ENCODE results near the gene AP5B1.

The AP5B1 gene

DNA sequence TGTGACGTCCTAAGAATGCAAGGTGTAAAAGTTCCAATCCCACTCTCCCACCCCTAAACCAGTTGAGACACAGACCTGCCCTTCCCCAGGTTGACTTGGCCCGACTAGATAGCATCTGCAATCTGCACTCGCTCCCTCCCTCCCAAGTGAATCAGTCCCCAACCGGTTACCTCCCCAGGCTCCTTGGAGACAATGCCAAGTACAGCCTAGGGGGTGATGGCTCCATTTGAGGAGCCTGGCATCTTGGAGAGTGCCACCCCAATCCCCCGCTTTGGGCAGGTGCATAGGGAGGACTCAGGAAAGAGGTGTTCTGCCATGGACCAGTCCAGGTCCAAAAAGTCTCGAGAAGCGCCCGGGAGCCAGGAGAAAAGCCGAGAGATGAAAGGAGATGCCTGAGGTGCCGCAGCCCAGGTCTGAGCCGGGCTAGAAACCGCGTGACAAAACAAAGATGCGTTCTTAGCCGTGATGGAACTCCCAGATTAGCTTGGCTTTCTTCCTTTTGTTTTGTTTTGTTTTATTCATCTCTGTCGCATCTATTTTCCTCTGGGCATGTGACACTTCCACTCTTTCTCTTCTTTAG, 34.3 kb upstream of the AP5B1 start:
- no peak overlapping the region for H3K9ac ChIP-seq
- no peak overlapping the region for H3K27ac ChIP-seq
- H3K36me3 ChIP-seq (ENCODE audit: insufficient read depth): no peaks in the 10 kb centered on the region
- no peaks in the 10 kb centered on the region for H3K27me3 ChIP-seq (ENCODE audit: insufficient read depth, low read depth)
- H3K79me2 ChIP-seq (ENCODE audit: insufficient read depth, low read depth): no peaks in the 10 kb centered on the region
- TF ChIP-seq, protein P1, sequence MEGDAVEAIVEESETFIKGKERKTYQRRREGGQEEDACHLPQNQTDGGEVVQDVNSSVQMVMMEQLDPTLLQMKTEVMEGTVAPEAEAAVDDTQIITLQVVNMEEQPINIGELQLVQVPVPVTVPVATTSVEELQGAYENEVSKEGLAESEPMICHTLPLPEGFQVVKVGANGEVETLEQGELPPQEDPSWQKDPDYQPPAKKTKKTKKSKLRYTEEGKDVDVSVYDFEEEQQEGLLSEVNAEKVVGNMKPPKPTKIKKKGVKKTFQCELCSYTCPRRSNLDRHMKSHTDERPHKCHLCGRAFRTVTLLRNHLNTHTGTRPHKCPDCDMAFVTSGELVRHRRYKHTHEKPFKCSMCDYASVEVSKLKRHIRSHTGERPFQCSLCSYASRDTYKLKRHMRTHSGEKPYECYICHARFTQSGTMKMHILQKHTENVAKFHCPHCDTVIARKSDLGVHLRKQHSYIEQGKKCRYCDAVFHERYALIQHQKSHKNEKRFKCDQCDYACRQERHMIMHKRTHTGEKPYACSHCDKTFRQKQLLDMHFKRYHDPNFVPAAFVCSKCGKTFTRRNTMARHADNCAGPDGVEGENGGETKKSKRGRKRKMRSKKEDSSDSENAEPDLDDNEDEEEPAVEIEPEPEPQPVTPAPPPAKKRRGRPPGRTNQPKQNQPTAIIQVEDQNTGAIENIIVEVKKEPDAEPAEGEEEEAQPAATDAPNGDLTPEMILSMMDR (conservative IDR thresholded peaks at IDR 0.05; ENCODE audit: low read depth, low read length): no peak
- no peak overlapping the region for H3K4me2 ChIP-seq
- peaks cover 17% of the 10 kb centered on the region for H3K4me1 ChIP-seq (ENCODE audit: low read depth, poor library complexity, severe bottlenecking)
- no peak overlapping the region for H2AFZ ChIP-seq (ENCODE audit: low read depth)
- no peaks in the 10 kb centered on the region for H4K20me1 ChIP-seq (ENCODE audit: insufficient read depth)
- H3K4me3 ChIP-seq (IDR thresholded peaks at IDR 0.05; ENCODE audit: insufficient read depth, low read depth, low read length): no peak overlapping the region

DNA sequence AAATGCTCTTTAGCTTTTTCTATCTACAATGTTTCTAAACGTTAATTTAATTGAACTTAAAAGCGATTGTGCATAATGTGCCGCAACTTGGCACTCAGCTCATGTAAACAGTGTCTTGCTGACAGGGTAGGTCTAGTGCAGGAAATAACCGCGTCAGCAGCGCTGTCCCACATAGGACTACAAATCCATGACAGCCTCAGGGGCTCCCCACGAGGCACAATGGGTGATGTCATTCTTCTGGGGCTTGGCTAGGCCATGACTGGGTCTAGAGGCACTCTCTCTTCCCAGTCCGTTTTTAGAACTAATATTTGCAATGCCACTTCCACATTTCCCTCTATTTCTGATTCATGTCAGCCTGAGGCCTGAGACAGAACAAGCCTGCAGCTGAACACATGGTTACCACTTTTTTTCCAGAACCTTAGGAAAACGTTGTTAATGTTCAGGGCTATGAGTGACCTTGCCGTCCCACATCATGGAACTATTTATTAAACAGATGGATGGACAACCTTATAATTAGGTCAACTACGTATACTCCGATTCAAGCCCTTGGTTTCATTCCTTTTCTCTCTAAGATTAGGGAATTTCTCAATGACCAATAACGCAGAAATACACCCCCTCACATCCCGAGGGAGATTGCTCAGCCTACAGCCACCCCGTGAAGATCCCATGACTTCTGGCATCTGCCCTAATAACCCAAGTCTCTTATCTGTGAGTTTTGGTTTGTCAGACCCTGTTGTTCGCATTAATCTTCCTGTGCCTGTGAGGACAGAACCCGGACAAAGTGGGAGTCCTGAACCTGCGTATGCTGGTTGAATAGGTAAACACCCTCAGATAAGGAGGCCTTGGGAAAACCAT, 33.6 kb upstream of the AP5B1 start:
- no peak overlapping the region for H3K4me3 ChIP-seq (IDR thresholded peaks at IDR 0.05; ENCODE audit: insufficient read depth, low read depth, low read length)
- no peak overlapping the region for H3K9ac ChIP-seq
- H3K4me2 ChIP-seq: no peak overlapping the region
- TF ChIP-seq, protein P1 (conservative IDR thresholded peaks at IDR 0.05; ENCODE audit: low read depth, low read length): no peak
- H3K27ac ChIP-seq: no peak overlapping the region
- peaks cover 17% of the 10 kb centered on the region for H3K4me1 ChIP-seq (ENCODE audit: low read depth, poor library complexity, severe bottlenecking)
- no peaks in the 10 kb centered on the region for H3K36me3 ChIP-seq (ENCODE audit: insufficient read depth)
- H2AFZ ChIP-seq (ENCODE audit: low read depth): no peak overlapping the region
- H3K27me3 ChIP-seq (ENCODE audit: insufficient read depth, low read depth): no peaks in the 10 kb centered on the region
- H3K79me2 ChIP-seq (ENCODE audit: insufficient read depth, low read depth): no peaks in the 10 kb centered on the region
- H4K20me1 ChIP-seq (ENCODE audit: insufficient read depth): no peaks in the 10 kb centered on the region

DNA sequence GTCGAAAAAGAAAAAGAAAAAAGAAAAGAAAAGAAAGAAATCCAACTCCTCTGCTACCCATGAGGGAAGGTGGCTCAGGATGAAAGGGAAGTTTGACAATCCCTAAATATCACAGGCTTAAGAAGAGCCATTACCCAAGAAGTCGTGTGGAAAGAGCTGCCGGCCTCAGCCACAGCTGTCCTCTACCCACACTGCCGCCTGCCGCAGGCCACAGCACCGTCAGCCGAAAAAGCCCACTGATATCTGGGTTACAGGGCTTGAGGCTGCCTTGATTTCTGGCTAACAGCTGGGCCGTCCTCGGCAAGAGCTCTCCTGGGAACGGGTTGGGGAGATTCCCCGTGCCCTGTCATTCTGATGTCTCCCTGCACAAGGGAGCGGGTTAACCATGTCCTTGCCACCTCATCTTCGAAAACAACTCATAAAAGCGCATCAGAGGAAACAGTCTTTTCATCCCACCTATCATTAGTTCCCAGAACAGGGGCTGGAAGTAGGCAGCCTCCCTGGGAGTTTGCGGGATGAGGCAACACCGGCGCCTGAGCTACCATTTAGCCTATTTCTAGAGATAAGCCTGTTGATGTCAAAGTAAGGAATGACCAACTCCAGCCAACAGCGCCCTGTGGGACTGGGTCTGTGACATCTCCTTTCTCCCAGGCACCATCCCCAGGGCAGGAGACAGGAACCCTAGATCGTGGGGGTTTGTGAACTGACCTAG, 31.1 kb upstream of the AP5B1 start:
- Histone ChIP-seq H2AFZ (ENCODE audit: low read depth) (no peak overlapping the region), H3K9ac (no peak overlapping the region), H3K4me1 (ENCODE audit: low read depth, poor library complexity, severe bottlenecking) (peaks cover 3% of the 10 kb centered on the region), H3K4me3 (IDR thresholded peaks at IDR 0.05; ENCODE audit: insufficient read depth, low read depth, low read length) (no peak overlapping the region), H3K4me2 (no peak overlapping the region), H4K20me1 (ENCODE audit: insufficient read depth) (no peaks in the 10 kb centered on the region), H3K79me2 (ENCODE audit: insufficient read depth, low read depth) (no peaks in the 10 kb centered on the region), H3K27me3 (ENCODE audit: insufficient read depth, low read depth) (peaks cover 5% of the 10 kb centered on the region; the same call in 1 of the 2 replicates), H3K27ac (no peak overlapping the region), H3K36me3 (ENCODE audit: insufficient read depth) (no peaks in the 10 kb centered on the region)
- TF ChIP-seq, protein P1 (conservative IDR thresholded peaks at IDR 0.05; ENCODE audit: low read depth, low read length): no peak

DNA sequence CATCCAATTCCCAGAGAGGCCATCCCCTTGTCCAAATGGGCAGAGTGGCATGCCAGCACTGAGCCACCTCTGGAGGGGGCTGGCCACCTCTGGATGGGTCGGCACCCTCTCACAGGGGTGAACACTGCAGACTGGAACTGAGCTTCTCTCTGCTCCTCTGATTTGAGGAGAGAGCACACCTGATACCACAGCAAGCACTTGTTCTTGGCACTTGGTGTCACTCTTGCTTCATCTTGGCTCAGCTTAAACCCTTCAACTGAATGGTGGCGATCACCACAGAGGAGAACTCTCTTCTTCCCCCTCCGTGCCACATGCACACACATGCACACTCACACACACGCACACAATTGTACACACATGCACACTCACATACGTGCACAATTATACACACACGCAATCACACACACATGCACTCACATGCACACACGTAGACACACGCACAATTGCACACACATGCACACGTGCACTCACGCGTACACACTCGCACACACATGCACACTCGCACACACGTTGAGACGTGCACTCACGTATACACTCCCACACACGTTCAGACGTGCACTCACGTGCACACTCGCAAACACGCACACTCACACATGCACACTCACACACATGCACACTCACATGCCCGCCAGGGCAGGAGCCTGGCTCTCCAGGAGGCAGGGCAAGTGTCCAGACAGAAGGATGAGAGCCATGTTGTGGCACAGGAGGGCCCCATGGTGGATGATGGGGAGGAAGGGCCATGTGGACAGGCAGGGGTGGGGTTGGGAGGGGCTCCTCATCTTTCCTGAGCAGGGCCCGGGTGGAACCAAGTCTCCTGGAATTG, 29.5 kb upstream of the AP5B1 start:
- TF ChIP-seq, protein P1 (conservative IDR thresholded peaks at IDR 0.05; ENCODE audit: low read depth, low read length): no peak
- no peaks in the 10 kb centered on the region for H3K4me1 ChIP-seq (ENCODE audit: low read depth, poor library complexity, severe bottlenecking)
- no peak overlapping the region for H3K27ac ChIP-seq
- no peak overlapping the region for H2AFZ ChIP-seq (ENCODE audit: low read depth)
- H4K20me1 ChIP-seq (ENCODE audit: insufficient read depth): no peaks in the 10 kb centered on the region
- no peak overlapping the region for H3K4me2 ChIP-seq
- H3K9ac ChIP-seq: no peak overlapping the region
- no peaks in the 10 kb centered on the region for H3K36me3 ChIP-seq (ENCODE audit: insufficient read depth)
- peaks cover 5% of the 10 kb centered on the region; the same call in 1 of the 2 replicates for H3K27me3 ChIP-seq (ENCODE audit: insufficient read depth, low read depth)
- H3K4me3 ChIP-seq (IDR thresholded peaks at IDR 0.05; ENCODE audit: insufficient read depth, low read depth, low read length): no peak overlapping the region
- H3K79me2 ChIP-seq (ENCODE audit: insufficient read depth, low read depth): no peaks in the 10 kb centered on the region

Measured in KMS-11 (cell line).